Inflammatory macrophage treated with lipopolysaccharide for 1 hour (primary cell): ENCODE results near the gene ADSS2.
A peak's percentile ranks its signal among the peaks of the same experiment; 100 is the strongest.
"Not testable (repeated sequence)": the region's sequence is repeated elsewhere in the genome, so short reads cannot be mapped to it uniquely, and the experiment has no call there.

Source experiments
- DNase-seq, 2 donors: peaks; one replicate each; pipeline ENCODE4 v3.0.0-alpha.2; 2020 to 2022

Gene ADSS2

DNA sequence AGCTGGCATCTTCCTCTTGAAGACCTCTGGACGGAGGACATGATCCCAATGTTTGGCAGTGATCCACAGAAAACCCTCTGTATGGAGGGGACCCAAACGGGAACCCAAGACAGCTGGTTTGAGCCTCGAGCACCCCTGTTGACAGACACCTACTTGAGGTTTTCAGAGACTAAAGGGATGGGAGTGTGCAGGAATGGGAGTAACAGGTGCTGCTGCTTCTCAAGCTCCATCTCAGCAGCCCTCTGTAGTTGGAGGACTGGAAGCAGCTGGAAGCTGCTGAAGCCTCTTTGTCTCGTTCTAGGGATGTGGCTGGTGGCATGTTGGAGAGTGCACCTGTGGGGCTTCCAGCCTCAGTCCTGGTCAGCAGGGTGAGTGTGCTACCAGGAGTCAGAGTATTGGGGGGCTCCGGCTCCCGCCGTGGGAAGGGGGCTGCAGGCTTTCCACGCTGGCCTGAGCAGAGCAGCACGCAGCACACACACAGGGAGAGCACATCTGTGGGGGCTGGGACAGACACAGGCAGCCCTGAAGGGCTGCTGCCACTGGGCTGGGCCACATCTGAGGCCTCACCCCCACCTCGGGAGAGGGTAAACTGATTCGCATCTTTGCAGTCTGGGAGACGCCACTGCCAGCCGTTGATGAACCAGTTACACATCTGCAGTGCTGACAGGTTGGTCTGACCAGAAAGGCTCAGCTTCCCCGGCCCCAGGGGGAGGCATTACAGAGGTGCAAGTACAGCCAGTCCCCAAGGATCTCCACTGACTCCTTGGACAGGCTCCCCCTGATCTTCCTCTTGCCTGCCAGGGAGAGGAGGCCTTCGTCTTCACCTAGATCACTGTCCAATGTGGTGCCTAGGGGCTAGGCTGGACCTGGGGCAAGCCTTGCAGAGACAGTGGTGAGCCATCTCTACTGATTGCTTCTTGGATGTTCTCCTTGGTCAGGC, 56.6 kb downstream of the ADSS2 start:
- no peak for DNase-seq

DNA sequence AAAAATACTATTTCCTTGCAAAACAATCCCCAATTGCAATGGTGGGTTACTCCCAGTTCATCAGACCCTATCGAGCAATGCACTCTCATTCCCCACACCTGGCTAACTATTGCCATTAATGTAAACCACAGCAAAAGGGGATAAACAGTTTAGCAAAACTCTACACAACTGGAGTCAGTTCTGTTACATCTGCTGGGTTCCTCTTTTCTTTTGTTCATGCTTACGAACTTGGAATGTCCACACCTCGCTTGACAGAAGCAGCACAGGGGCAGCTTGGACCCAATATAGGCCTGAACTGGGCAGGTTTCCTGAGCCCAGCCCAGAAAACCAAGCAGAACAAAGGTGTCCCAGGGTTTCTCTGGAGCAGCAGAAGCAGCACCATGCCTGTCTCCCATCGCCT, 57.4 kb downstream of the ADSS2 start:
- DNase-seq = no peak

DNA sequence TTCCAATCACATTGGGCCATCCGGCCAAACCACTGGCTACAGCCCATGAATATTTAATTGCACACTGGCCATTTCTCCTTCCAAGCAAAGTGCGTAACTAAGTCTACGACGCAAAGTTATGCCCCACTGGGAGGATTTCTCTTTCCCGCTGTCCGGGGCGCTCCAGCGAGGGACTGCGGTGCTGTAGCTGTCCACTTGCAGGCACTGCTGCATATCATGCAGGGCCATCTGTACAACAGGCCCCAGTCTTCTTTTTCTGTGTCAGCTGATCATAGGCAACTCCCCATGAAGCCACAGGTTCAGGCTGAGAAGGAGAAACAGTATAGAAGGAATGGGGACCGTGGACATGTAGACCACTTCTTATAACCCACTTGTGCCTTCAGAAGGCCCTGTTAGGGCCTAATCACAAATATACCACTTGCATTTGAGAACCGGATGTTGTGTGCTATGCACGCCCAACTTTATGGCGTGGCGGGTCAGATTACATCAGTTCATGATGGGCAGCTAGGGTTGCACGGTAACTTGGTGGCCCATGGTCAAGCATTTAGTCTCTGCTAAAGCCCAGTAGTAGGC, 58.0 kb downstream of the ADSS2 start:
- DNase-seq = no peak

DNA sequence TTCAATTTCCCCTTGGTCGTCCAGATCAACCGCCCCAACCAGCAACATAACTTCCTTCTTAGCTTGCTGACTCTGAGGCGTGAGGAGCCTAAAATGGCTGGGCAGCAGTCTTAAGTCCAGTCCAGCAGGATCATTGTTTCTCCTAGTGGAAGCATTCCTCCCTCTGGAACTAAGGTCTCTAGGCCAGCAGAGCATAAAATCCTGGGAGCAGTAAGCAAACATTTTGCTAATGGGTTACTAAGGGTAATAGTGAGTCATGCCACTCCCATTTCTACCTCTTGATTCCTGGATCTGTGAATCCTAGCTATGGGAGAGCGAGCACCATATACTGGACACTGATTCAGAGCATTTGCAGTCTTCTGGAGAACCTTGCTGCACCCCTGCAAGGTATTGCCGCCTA, 59.9 kb downstream of the ADSS2 start:
- no peak for DNase-seq

DNA sequence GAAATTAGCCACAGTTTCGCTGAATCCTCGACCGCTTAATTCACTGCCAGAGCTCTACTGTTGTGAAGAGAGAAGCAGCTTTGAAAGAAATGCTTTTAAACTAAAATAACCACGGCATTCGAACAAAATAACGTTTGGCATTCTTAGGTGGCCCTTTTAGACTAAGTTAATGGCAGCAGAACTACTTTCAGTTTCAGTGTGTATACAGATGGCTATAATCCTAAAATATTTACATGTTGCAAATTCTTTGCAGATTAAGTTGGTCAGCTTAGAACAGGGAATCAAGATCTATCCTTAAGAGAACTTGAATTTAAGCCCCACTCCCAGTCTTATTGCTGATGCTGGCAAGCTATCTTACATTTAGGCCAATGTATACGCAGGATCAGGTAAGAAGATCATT, 62.7 kb downstream of the ADSS2 start:
- no peak for DNase-seq

DNA sequence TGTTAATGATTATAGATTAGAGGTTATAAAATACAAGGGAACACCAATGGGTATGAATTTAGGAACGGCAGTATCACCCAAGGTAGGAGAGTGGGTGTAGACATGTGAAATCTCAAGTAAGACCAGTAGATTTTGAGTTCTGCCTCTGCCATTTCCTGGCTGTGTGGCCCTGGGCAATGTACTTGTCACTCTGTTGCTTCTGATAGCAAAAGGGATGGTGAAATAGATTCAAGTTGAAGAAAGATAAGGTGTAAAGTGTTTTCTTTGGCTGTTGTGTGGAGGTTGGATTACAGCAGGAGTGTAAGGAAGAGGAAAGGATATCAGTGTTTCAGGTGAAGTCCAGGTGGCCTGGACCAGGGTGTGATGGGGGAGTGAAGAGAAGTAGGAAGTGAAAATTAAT, 64.3 kb downstream of the ADSS2 start:
- DNase-seq = no peak

DNA sequence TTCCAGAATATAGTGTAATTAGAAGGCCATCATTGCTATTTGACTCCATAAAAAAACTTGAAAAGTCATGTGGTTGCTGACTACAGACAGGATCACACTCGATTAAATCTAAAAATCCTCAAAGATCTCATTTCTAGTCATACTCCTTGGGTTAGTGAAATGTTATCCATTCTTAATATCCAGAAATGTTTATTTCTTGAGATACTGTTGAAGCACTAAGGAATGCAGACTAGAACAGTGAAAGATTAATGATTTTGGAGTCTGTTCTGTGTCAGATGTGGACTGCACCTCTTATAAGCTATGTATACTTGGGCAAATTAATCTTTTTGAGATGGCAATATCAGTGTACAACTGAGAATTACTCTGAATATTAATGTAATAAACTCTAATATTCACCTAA, 65.1 kb downstream of the ADSS2 start:
- DNase-seq = no peak

- no peak for DNase-seq
Measured at GRCh38 chr1:244384066-244384465, 67.6 kb downstream of the ADSS2 start.

DNA sequence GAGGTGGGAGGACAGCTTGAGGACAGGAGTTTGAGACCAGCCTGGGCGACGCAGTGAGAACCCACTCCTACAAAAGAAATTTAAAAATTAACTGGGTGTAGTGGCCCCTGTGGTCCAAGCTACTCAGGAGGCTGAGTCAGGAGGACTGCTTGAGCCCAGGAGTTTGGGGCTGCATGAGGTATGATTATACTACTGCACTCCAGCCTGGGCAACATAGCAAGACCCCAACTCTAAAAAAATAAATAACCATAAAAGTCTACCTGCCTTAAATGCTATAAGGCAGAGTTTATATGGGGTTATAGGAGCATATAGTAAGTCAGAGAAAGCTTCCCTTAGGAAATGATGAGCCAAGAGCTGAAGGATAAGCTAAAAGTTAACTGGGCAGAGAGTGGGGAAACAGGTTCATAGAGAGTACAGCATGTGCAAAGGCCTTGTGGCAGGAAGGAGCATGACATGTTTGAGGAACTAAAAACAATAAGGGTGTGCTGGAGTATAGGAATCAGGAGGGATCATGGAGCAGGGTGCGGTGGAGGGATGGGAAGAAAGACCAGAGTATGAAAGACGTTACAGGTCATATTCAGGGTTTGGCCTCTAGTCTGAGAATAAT, 68.3 kb downstream of the ADSS2 start:
- DNase-seq = no peak

GRCh38 chr1:244381878-244382565, 69.7 kb downstream of the ADSS2 start:
- DNase-seq = peak in 1 of 2 donors; percentile 42

- DNase-seq = no peak
Measured at GRCh38 chr1:244376126-244376525, 75.6 kb downstream of the ADSS2 start.

DNA sequence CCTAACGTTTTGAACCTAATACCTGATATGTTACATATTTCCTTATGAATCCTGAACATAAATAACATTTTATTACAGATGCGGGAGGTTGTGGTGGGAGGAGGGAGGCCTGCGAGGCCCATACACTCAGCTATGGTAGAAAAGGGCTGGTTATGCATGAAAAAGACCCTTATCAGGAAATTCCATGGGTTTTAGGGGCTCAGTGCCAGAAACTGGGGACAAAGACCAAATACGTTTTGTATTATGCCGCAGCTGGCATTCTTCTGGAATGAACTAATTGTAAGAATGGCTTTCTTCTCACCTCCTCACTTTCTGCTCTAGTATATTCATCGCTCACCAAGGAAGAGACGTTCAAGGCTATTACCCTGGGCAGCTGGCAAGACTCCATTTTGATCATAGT, 76.7 kb downstream of the ADSS2 start:
- DNase-seq = no peak

- DNase-seq = not testable (repeated sequence)
Measured at GRCh38 chr1:244374484-244374883, 77.2 kb downstream of the ADSS2 start.

- DNase-seq = no peak
Measured at GRCh38 chr1:244371242-244372141, 80.2 kb downstream of the ADSS2 start.

- DNase-seq = no peak
Measured at GRCh38 chr1:244370060-244370637, 81.6 kb downstream of the ADSS2 start.

GRCh38 chr1:244369256-244370057, 82.3 kb downstream of the ADSS2 start:
- DNase-seq = no peak

GRCh38 chr1:244368279-244368678, 83.4 kb downstream of the ADSS2 start:
- no peak for DNase-seq

GRCh38 chr1:244367399-244368114, 84.2 kb downstream of the ADSS2 start:
- DNase-seq = no peak

DNA sequence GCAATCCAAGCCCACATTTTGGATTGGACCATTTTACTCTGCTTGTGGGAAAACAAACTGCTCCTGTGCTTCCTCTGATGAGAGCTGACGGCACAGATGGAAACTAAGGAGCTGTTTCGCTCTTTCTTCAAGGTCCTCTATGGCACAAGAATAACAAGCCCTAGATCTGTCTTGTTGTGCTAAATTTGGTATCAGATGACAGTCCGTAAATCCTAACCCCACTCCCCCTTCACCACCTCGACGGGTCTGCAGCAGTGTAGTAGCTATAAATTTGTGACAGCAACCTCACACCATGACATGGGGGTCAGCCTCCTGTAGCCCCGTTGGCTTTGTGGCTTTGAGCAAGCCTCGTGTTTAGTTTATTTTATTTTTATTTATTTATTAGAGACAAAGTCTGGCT, 85.9 kb downstream of the ADSS2 start:
- no peak for DNase-seq

GRCh38 chr1:244365262-244365661, 86.4 kb downstream of the ADSS2 start:
- DNase-seq = not testable (repeated sequence)
